DMS153 treated with DMSO at 0.1 percent for 48 hours (cell line): ENCODE data around the gene CBX4.
"Not testable (repeated sequence)": the region's sequence is repeated elsewhere in the genome, so short reads cannot be mapped to it uniquely, and the experiment has no call there.

Source experiments
- DNase-seq: peaks from one replicate; lab custom pipeline; 2025; ENCODE audit not compliant: unreplicated experiment; lab: John Stamatoyannopoulos, UW

Gene CBX4

DNA sequence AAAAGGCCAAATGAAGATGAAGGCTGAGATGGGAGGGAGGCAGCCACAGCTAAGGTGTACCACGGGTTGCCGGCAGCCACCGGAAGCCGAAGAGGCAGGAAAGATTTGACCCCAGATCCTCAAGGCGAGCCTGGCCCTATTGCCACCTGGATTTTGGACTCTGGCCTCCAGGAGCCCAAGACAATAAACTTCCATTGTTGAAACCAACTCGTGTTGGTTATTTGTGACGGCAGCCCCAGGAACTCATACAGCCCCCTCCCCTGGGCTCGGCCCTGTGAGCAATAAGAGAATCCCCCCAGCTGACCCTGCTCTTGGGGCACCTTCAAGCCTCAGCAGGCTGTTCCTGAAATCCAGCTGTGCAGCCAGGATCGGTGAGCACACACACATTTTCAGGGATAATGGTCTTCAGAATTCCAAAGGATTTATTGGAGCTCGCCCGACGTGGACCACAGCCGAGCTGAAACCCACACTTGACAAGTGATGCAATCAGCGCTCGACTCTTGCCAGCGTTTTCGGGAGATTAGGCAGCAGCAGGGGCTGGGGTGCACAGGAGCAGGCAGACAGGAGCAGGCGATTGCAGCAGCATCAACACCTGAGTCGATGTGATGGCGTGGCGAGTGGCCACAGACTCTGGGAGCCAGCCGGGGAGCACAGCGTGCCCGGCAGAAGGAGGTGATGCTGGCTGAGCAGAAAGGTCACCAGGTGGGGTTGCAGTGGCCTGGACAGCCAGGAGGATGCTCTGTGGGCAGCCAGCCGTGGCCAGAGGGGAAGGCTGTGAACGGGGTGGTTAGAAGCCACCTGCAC, 22.4 kb upstream of the CBX4 start:
- DNase-seq = no peak

DNA sequence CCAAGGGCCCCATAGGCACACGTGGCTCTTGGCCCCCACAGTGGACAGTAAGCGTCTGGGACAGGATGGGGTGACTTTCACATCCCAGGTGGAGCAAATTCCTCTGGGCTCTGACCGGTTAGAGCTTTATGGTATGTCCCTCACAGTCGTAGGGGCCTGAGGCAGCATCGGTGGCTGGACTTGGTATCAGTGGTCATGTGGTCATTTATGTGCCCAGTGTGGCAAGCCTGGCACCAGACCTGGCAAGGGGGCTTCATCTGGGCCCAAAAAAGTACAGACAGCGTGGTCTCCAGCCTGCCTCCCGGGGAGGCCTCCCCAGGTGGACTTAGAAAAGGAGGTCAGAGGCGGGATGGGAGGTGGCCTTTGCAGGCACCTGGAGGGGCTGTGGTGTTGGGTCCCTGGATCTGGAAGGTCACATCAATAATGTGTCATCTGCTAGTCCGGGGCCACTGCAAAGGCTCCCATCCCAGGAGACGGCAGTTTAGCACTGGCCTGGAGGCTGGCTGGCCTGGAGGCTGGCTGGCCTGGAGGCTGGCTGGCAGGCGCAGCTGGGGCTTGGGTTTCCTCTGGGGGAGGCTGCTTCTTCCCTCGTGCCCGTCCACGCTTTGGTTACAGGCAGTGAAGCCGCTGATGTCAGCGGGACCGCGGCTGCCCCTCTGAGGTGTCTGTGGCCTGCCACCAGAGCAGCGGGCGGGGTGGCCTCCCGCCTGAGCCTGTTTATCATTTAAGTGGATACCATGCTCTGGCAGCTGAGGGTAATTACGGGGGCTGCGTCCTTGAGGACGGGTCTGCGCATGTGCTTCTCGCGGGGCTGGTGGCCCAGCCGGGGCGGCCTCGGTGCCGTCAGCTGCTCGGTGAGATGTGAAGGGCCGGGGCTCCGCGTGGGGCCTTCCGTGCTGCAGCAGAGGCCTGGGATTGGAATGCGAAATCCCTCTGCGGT, 20.7 kb upstream of the CBX4 start:
- DNase-seq = no peak

DNA sequence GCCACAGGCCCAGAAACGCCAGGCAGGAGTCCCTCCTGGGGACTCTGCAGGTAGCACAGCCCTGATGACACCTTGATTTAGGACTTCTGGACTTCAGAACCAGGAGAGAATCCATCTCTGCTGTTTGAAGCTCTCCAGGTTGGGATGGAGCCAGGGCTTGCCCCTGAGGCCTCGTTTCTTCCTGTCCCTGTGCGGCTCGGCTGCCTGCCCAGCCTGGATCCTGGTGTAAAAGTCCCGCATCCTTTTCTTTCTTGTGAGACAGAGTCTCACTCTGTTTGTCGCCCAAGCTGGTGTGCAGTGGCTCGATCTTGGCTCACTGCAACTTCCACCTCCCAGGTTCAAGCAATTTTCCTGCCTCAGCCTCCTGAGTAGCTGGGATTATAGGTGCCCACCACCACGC, 17.9 kb upstream of the CBX4 start:
- DNase-seq = no peak

DNA sequence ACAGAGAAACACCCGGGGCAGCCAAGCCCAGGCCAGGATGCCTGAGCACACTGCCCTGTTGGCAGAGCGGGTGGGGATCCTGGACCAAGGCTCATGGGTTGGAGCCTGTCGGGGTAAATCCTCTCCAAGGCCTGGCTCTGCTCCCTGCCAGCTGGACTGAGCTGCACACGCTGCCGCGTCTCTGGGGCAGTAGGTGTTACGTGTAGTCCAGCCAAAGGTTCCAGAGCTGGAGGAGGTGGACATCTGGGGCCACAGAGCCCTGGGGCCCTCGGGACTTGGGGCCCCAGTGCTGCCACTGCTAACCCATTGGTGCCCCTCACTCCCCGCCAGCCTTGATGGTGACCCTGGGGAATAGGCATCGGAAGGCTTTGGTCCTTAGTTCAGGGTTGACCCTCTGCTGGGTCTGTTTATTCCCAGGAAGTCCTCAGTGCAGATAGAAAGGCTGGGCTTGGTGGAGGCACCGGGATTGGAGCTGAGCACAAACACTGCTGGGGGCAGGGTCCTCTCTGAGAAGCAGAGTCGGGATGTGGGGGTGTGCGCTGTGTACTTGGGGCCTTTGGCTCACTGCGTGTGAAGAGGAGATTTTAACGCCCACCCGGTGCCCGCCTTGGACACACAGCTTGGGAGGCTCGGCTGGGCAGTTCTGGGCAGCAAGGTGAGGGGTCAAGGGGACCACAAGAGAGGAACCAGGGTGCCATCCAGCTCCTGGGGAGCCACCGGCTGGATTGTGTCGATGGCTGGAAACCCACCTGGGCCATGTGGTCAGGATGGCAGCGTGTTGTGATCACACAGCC, 16.3 kb upstream of the CBX4 start:
- DNase-seq = no peak

DNA sequence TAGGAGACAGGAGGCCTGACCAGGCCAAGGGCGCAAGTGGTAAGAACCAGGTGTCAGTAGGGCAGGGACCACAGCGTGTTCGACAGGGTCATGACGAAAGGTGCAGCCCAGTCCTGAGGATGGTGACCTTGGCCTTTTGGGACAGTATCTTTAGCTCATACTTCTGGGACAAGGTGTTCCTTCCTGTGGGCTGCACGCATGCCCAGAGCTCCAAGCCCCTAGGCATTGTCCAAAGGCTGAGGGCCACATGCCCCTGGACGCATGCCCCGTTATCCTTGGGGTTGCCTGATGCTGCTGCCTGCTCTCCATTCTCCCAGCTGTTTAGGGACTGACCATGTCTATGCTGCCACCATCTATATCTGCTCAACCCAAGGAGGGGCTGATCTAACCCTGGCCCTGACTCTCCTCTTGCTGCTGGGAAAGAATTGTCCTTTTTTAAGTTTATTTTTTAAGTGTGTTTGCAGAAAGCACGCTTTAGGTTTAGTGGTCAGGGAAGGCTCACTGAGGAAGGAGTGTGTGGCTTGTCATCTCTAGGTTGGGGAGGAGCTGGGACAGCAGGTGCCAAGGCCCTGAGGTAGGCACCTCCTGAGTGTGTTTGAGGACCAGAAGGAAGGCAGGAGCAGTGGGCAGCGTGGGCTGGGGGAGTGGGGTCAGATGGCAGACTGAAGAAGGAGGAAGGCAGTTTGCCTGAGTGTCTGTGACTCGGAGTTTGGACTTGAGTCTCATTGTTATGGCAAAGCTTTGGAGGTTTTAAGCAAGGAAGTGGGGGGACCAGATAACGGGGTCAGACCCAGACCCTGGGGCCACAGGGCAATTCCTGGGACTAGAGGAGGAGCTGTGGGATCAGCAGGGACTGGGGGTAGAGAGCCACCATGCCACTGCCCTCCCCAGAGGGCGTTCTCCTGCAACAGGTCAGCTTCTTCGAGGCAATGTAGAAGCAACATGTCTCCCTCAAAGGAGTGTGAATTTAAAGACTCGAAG, 15.1 kb upstream of the CBX4 start:
- DNase-seq = no peak

DNA sequence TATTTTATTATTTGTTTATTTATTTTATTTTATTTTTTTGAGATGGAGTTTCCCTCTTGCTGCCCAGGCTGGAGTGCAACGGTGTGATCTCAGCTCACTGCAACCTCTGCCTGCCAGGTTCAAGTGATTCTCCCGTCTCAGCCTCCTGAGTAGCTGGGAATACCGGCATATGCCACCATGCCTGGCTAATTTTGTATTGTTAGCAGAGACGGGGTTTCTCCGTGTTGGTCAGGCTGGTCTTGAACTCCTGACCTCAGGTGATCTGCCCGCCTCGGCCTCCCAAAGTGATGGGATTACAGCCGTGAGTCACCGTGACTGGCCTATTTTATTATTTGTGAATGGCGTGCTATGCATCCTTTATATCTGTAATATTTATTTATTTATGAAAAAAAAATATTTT, 13.9 kb upstream of the CBX4 start:
- not testable (repeated sequence) for DNase-seq

DNA sequence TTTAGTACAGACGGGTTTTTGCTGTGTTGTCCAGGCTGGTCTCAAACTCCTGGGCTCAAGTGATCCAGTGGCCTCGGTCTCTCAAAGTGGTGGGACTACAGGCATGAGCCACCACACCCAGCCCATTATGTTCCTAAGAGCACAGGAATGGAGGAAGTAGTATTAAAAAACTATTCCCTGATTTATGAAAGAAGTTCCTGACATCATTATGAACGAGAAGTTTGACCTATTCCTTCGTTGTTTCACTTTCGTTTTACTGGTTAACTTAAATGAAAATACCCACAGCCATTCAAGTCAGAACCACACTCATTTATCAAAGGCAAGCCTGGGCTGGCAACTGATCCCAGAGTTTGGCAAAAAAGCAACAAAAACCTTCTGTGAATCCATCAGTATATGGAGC, 13.5 kb upstream of the CBX4 start:
- no peak for DNase-seq

DNA sequence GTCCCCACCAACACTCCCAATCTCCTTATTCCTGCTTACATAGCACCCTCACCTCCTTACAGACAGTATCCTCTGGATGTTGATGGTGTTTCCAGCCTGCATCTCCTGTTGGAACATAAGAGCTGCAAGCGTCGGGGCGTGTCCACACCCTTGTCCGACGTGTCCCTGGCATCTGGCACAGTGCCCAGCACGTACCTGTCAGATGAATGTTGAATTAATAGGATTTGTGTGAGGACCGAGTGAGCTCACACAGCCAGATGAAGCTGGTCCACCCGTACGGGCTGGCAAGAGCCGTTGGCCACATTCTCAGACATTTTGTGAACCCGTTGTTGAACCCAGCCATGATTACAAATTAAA, 12.2 kb upstream of the CBX4 start:
- peak; percentile 82 for DNase-seq

DNA sequence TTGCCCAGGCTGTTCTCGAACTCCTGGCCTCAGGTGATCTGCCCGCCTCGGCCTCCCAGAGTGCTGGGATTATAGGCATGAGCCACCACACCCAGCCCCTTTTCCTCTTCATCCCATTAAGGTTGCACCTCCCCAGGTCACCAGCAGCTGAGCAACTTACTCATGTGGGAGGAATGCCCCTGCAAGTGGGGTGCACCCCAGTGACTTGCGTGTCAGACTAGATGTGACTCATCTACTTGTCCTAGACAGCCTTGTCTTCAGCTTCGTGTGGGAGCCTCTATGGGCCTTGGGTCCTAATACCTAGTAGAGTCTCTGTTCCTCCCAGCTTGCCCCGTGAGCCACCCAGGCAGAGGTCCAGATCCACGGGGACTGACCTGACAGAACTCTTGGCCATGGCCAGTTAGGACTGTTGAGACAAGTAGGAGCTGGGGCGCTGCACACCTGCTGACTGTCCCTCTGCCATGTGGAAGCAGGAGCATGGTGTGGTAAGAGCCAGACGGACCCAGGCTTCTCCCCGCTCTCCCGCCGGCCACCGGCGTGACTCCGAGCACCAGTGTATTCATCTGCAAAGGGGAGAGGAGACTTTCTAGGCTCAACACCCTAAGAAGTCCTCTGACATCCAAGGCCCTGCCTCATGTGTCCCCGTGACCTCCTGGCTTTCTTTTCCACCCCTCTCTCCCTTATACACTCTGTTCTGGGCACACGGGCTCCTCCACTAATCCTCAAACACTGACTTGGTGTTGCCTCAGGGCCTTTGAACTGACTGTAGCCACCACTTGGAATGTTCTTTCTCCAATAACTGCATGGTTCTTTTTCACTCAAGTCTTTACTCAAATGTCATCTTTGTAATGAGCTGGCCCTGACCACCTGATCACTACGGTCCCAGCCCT, 11.6 kb upstream of the CBX4 start:
- no peak for DNase-seq

DNA sequence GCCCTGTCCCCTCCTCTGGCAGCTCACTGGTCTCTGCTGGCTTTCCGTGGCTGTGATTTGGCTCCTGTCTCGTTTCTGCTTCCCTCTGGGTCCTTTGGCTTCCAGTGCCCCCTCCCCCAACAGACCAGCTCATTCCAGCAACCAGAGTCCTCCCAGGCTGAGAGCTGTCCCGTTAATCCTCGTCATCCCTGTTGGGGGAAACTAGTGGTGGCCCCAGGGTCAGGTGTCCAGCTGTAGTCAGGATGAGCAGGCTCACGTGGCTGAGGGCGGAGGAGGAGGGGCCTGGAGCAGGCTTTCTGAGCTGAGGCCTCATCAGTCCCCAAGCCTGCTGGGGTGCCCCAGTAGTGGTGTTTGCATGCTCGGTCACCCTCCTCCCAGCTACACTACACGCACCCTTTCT, 10.7 kb upstream of the CBX4 start:
- DNase-seq = no peak

DNA sequence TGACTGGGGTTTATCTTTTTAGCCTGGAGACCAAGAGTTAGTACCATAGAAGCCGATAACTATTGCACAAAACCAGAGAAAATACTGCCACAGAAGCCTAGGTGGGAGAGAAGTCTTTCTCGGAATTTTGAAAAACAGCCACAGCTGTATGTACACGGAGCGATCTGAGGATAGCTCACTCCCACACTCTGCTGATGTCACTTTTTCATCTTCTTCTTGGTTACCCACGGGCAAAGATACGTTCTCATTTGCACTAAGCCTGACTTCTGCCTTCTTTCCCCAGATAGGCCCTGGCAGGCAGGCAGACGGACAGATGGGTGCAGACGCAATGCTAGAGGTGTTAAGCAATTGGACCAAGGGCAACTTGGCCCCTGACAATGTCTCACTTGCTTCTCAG, 9.1 kb upstream of the CBX4 start:
- no peak for DNase-seq

DNA sequence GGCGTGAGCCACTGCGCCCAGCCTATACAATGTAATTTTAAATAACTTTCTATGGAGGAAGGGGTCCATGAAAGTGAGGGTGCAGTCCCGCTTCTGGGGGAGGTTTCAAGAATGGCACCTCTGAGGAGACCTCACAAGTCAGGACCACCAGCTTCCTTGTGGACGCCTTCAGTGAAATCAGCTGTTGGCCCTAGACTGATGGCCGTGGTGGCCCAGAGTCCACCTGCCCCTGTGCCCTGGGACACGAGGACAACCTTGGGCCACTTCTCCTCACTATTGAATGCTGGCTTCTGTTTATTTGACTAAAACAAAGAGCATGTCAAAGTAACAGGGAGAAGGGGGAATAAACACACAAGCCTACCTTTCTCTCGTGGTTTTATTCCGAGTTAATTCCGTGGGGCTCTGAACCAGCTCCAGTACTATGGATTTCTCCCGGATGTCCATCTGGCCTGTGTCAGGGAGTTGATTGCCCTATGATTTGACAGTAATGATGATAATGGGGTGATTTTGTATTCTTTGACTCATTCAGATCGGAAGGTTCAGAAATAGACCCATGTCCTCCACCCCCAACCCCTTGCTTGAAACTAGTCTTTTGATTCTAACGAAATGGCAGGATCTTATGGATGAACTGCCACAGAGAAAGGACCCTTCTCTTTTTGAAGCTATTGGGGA, 8.6 kb upstream of the CBX4 start:
- DNase-seq = no peak

DNA sequence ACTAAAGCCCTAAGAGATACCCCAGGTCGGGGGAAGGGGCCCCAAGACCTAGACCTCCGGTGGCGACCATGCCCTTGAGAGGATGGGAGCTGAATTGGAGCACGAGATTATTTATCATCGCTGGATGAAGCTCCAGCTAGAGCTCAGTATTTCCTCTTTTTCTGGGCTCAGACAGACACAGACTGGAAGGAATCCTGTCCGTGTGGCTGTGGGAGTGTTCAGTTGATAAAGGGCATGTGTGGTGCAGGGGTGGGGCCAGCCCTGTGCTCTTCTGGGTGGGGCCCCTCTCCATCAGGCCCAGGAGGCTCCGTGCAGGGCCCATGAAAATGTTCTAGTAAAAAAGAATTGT, 6.3 kb upstream of the CBX4 start:
- DNase-seq = no peak

DNA sequence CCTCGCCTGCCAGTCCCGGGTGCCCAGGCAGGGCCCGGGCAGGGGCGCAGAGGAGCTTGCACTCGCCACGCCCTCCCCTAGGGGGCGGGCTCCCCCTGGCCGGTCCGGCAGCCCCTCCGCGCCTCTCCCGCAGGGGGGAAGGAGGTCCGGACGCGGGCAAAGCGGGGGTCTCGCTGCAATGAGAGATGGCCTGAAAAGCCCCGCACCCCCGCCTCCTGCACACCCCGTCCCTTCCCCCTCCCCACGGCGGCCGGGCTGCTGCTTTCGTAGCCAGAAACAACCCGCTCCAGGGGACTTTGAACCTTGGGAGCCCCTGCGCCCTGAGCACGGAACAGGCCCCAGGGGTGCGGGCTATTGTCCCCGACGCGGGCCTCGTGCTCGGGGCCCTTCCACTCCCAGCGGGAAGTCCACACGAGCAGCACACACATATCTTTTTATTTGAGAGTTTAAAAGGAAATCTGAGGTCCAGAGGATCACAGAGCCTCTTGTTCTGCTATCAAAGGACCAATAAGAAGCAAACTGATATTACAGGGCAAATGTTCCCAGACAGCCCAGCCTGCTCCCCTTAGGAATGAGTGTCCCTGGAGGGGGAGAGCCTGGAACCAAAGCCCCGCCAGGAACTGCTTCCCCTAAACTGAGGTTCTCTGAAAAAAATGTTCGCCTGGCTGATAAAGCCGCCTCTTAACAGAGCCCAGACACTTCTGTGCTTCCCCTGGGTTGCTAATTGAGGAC, 5.8 kb upstream of the CBX4 start:
- DNase-seq = peak; percentile 30

DNA sequence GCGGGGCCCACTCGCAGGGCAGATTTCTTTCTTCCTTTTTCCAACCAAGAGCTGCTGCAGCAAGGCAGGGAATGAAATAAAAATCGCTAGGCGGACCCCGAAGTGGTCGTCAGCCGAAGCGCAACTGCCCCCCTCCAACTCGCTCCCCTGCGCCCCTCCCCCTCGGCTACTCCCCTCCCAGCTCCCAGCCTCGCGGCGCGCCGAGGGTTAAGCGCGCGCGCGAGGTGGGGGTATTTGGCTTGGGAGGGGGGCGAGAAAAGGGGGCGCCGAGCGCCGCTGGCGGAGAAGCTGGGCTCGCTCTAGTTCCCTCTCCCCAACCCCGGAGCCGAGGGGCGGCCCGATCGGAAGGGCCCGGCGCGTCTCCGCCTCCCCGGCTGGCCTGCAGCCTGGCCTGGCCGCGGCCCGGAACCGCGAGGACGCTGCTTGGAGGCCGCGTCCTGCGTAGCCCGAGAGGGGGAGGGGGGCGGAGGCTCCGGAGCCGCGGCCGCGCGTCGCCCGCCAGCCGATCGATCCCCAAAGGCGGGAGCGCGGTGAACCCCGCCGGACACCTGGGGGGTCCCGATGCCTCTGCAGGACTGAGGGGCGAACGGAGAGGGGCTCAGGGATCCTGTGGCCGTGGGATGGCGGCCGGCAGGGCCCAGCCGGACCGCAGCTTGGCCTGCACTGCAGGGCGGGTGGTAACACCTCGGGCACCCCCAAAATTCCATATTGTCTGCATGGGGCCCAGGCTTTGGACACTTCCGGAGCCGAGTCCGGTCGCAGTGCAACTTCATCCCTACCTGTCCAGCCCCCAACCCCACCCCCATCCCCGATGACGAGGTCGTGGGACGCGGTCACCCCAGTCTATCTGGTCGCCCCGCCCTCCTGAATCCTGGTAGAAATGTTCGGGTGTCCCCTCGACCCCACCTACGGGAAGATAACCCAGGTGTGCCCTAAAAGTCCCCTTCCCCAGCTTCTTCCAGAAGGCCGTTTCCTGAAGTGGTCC, 4.9 kb upstream of the CBX4 start:
- peak; percentile 12 for DNase-seq

DNA sequence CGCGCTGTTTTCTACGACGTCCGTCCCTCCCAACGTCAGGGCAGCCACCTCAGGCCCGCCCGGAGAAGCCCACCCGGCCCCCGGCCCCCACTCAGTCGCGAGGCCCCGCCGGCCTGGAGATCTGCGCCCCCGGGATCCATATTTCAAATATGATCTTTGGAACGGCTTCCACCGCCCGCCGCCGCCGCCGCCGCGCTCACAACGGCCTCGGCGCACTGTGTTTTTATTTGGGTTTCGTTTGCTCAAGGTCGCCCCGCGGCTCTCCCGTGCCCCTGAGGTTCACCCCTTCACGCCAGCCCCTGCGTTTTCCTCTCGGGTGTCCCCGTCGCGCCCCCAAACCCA, 4.2 kb upstream of the CBX4 start:
- DNase-seq = no peak
